ENCODE measurements around the gene CCN5. TPM values are rescaled to one million over a fixed set of nuclear protein-coding genes. Genes with fewer than 3 reads are reported as not detected.

CCN5 gene
- total RNA-seq, 1 donor from 2014 or later: not detected

DNA sequence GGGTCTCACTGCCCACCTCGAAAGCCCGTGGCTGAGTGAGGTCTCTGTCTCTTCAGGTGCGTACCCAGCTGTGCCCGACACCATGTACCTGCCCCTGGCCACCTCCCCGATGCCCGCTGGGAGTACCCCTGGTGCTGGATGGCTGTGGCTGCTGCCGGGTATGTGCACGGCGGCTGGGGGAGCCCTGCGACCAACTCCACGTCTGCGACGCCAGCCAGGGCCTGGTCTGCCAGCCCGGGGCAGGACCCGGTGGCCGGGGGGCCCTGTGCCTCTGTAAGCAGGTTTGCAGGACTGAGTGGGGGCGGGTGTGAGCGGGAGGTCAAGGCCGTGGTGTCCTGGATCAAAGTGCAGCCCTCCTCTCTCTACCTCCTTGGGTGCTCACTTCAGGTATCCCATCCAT lies 4.7 kb downstream of the CCN5 start:
- DNase-seq (ENCODE audit: low spot score): no peak
- peaks cover 10% of the 10 kb centered on the region for H3K27me3 Mint-ChIP-seq (ENCODE audit: insufficient read depth, low read depth)
- Histone ChIP-seq H3K9ac (no peak overlapping the region), H3K79me2 (ENCODE audit: low read depth) (no peaks in the 10 kb centered on the region), H3F3A (ENCODE audit: low read depth) (no peaks in the 10 kb centered on the region), H3K4me3 (no peak overlapping the region), H3K36me3 (no peaks in the 10 kb centered on the region), H3K4me2 (no peak overlapping the region), H3K4me1 (no peaks in the 10 kb centered on the region), H3K9me3 (ENCODE audit: low read depth) (no peaks in the 10 kb centered on the region), H2AFZ (replicated peaks) (no peak overlapping the region), H4K20me1 (ENCODE audit: low read depth) (no peaks in the 10 kb centered on the region), H3K27ac (no peak overlapping the region), H3K27me3 (no peaks in the 10 kb centered on the region)
- no peak overlapping the region for H3K4me3 Mint-ChIP-seq
- H3K9me3 Mint-ChIP-seq: no peaks in the 10 kb centered on the region
- H3K27ac Mint-ChIP-seq: no peak overlapping the region
- TF ChIP-seq EZH2phosphoT487 (IDR thresholded peaks at IDR 0.05) (no peak), EZH2 (IDR thresholded peaks at IDR 0.05) (no peak)
- TF ChIP-seq, protein P1, sequence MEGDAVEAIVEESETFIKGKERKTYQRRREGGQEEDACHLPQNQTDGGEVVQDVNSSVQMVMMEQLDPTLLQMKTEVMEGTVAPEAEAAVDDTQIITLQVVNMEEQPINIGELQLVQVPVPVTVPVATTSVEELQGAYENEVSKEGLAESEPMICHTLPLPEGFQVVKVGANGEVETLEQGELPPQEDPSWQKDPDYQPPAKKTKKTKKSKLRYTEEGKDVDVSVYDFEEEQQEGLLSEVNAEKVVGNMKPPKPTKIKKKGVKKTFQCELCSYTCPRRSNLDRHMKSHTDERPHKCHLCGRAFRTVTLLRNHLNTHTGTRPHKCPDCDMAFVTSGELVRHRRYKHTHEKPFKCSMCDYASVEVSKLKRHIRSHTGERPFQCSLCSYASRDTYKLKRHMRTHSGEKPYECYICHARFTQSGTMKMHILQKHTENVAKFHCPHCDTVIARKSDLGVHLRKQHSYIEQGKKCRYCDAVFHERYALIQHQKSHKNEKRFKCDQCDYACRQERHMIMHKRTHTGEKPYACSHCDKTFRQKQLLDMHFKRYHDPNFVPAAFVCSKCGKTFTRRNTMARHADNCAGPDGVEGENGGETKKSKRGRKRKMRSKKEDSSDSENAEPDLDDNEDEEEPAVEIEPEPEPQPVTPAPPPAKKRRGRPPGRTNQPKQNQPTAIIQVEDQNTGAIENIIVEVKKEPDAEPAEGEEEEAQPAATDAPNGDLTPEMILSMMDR (IDR thresholded peaks at IDR 0.05): no peak
- no peaks in the 10 kb centered on the region for H3K36me3 Mint-ChIP-seq
- peaks cover 8% of the 10 kb centered on the region for H3K4me1 Mint-ChIP-seq

DNA sequence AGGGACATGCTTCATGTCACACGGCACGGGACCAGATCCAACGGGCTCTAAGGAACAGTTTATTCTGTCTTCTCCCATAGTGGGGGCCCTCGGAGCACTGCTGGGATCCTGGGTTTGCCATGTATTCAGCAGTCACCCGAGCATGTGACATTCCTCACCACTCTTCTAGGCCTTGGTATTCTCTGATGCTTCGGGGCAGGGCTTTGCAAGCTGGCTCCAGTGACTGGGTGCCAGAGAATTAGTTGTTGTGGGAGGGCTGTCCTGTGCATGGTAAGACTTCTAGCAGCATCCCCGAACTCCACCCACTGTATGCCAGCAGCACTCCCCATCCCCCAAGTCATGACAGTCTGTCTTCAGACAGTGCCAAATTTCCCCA lies 5.4 kb downstream of the CCN5 start:
- Histone ChIP-seq H3K79me2 (ENCODE audit: low read depth) (no peaks in the 10 kb centered on the region), H3K27me3 (no peaks in the 10 kb centered on the region), H3K36me3 (no peaks in the 10 kb centered on the region), H3K4me2 (no peak overlapping the region), H4K20me1 (ENCODE audit: low read depth) (no peaks in the 10 kb centered on the region), H3K9me3 (ENCODE audit: low read depth) (no peaks in the 10 kb centered on the region), H3K9ac (no peak overlapping the region), H2AFZ (replicated peaks) (no peak overlapping the region), H3K4me3 (no peak overlapping the region), H3K27ac (no peak overlapping the region), H3F3A (ENCODE audit: low read depth) (no peaks in the 10 kb centered on the region), H3K4me1 (no peaks in the 10 kb centered on the region)
- TF ChIP-seq, protein P1 (IDR thresholded peaks at IDR 0.05): no peak
- TF ChIP-seq EZH2 (IDR thresholded peaks at IDR 0.05): no peak
- no peak for TF ChIP-seq EZH2phosphoT487 (IDR thresholded peaks at IDR 0.05)
- Mint-ChIP-seq H3K4me1 (peaks cover 8% of the 10 kb centered on the region), H3K27me3 (ENCODE audit: insufficient read depth, low read depth) (peaks cover 9% of the 10 kb centered on the region), H3K4me3 (no peak overlapping the region), H3K9me3 (no peaks in the 10 kb centered on the region), H3K36me3 (no peaks in the 10 kb centered on the region), H3K27ac (peak overlapping the region; percentile 47)
- no peak for DNase-seq (ENCODE audit: low spot score)

DNA sequence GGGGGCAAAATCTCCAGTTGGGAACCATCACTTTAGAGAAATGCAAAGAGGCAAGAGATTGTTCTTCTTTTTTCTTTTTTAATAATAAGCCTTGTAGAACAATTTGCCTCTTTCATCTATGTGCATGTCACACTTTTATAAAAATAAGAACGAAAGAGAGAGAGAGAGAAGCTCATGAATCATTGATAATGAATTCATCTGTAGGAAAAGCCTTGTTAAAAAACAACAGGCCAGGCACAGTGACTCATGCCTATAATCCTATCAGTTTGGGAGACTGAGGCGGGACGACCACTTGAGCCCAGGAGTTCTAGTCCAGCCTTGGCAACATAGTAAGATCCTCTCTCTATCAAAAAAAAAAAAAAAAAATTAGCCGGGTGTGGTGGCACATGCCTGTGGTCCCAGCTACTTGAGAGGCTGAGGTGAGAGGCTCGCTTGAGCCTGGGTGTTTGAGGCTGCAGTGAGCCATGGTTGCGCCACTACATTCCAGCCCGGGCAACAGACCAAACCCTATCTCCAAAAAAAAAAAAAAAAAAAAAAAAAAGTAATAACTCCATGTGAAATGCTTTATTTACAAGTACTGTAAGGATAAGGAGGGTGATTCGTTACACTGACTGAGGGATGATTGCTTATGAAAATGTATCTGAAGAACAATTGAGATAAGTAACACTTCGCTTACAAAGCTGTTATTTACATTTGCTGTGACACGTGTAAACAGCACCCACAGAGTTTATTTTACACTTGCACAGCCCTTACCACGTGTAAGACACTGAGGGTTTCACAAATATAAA lies 6.0 kb downstream of the CCN5 start:
- H3K4me1 Mint-ChIP-seq: peaks cover 8% of the 10 kb centered on the region
- no peaks in the 10 kb centered on the region for H3K36me3 Mint-ChIP-seq
- TF ChIP-seq EZH2phosphoT487 (IDR thresholded peaks at IDR 0.05) (no peak), EZH2 (IDR thresholded peaks at IDR 0.05) (no peak)
- TF ChIP-seq, protein P1 (IDR thresholded peaks at IDR 0.05): no peak
- no peaks in the 10 kb centered on the region for H3K9me3 ChIP-seq (ENCODE audit: low read depth)
- no peak overlapping the region for H3K4me2 ChIP-seq
- H3K4me1 ChIP-seq: no peaks in the 10 kb centered on the region
- no peak overlapping the region for H3K4me3 Mint-ChIP-seq
- H3K79me2 ChIP-seq (ENCODE audit: low read depth): no peaks in the 10 kb centered on the region
- no peak overlapping the region for H3K4me3 ChIP-seq
- no peaks in the 10 kb centered on the region for H3K9me3 Mint-ChIP-seq
- no peak overlapping the region for H2AFZ ChIP-seq (replicated peaks)
- H3K27ac Mint-ChIP-seq: peak overlapping the region; percentile 47
- no peaks in the 10 kb centered on the region for H3K36me3 ChIP-seq
- H3K27me3 Mint-ChIP-seq (ENCODE audit: insufficient read depth, low read depth): peaks cover 7% of the 10 kb centered on the region
- no peak for DNase-seq (ENCODE audit: low spot score)
- H3F3A ChIP-seq (ENCODE audit: low read depth): no peaks in the 10 kb centered on the region
- no peaks in the 10 kb centered on the region for H3K27me3 ChIP-seq
- H3K9ac ChIP-seq: no peak overlapping the region
- H4K20me1 ChIP-seq (ENCODE audit: low read depth): no peaks in the 10 kb centered on the region
- H3K27ac ChIP-seq: no peak overlapping the region

All from neural progenitor cell (in vitro differentiated cells).